Stromal cell of bone marrow (primary cell): Measurements from ENCODE around the gene THOC6.
"Not testable (repeated sequence)": the region's sequence is repeated elsewhere in the genome, so short reads cannot be mapped to it uniquely, and the experiment has no call there.

Experiments used
- DNase-seq: peaks from one replicate; pipeline ENCODE4 v3.0.0-alpha.2; 2012; ENCODE audit warnings: low read depth

The THOC6 gene

DNA sequence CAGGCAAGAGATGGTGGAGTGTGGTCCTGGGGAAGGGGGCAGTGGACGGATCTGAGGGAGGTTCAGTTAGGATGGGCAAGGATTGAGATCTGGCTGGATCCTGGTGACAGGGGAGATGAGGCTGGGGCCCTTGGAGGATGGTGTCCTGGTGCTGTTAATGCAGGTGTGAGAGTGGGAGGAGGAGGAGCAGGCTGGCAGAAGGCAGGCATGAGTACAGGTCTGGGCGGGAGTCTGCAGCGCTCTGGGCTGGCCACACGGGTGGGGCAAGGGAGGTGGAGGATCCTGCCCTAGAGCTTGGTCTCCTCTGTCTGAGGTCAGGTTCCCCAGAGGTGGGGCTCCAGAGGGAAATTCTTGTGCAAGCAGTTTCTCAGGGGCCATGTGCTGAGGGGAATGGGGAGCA lies 48.3 kb downstream of the THOC6 start:
- DNase-seq = not testable (repeated sequence)

GRCh38 chr16:3072576-3073263 lies 48.9 kb downstream of the THOC6 start:
- not testable (repeated sequence) for DNase-seq

DNA sequence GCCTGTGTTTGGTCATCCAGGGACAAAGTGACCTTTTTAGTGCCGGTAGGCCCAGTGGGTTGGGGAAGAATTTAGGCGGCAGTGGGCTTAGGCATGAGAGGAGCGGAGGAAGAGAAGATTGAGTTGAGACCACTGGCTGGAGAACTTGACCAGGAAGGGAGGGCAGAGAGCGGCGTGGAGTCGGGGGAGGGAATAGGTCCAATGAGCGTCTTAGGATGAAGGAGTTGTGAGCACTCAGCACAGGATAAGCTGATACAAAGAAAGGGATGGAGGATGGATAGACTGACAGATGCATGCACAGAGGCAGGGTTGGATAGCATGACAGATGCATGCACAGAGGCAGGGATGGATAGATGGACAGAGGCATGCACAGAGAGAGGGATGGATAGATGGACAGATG lies 49.6 kb downstream of the THOC6 start:
- no peak for DNase-seq

GRCh38 chr16:3074860-3075522 lies 51.2 kb downstream of the THOC6 start:
- DNase-seq = no peak

DNA sequence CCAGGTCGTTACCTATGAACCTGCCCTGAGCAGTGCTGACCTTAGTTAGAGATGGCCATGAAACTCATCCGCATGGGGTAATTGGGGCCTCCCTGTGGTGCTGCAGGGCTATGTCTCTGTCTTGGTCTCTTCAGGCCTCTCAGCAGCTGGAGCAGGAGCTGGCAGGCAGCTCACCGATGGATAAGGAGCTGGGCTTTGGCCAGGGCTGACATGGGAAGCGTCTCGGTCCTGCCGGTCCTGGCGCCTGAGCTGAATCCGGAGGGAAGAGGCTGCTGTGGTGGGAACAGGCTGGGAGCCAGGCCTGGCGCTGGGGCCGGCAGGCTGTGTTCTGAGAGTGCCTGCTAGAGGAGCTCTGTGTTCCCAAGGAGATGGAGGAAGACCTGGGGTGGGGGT lies 51.7 kb downstream of the THOC6 start:
- DNase-seq = no peak

- DNase-seq = not testable (repeated sequence)
Measured at GRCh38 chr16:3075946-3076345, 52.1 kb downstream of the THOC6 start.

DNA sequence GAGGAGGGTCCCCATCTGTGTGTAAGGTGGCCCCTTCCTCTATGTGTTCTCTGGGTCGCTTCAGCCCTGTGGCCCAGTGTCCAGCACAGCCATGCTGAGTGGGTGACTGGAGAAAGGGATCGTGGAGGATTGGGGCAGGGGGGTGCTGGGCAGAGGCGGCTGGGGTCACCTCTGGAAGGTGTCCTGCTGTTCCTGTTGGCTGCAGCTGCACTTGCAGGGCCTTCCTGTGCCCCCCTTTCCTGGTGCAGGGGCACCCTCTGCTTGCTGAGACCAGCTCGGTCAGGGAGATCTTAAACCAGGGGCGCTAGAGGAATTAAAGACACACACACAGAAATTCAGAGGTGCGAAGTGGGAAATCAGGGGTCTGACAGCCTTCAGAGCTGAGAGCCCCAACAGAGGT lies 52.7 kb downstream of the THOC6 start:
- no peak for DNase-seq
